Hindlimb muscle (tissue), 1 donor: ENCODE measurements around the gene WDR17. TPM values are rescaled to one million over a fixed set of nuclear protein-coding genes. Genes with fewer than 3 reads are reported as not detected.
A peak's percentile ranks its signal among the peaks of the same experiment; 100 is the strongest.
"Not testable (repeated sequence)": the region's sequence is repeated elsewhere in the genome, so short reads cannot be mapped to it uniquely, and the experiment has no call there.

Source experiments
- DNase-seq: peaks from one replicate; pipeline ENCODE4 v3.0.0-alpha.2; 2013
- polyA plus RNA-seq: library from polyadenylated mRNA; unstranded; fragments of 120-200 nt; gene quantifications from one replicate; pipeline ENCODE4 v1.2.1, GENCODE V29; 2013; ENCODE audit not compliant: insufficient read length

The WDR17 gene
- polyA plus RNA-seq, 1 donor: 0.72 TPM

DNA sequence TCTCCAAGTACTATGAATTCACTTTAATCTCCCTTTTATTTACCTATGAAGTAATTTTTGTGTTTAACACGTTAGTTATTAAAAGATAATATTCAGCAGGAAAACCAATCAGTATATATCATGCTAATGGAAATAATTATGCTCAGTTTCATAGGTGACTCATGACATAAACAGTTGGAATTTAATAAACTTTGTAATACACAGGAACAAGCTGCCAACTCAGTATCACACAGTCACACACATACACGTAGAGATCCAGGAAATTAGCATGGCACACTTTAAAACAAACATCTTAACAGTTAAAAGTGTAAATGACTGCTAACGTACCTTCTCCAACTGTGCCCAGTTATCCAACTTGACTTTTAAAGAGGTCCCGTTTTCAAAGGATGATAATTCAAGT lies 127.5 kb downstream of the WDR17 start:
- DNase-seq: no peak

DNA sequence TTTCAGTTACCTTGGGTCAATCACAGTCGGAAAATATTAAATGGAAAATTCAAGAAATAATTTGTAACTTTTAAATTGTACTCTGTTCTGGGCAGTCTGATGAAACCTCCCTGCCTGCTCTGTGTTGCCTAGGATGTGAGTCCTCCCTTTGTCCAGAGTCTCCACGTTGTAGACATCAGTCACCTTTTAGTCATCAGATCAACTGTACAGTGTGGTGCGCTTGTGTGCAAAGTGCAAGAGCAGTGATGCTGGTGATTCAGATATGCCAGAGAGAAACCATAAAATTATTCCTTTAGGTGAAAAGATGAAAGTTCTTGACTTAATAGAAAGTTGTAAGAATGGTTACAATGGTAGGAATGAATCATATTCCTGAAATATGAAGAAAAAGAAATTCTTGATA lies 128.3 kb downstream of the WDR17 start:
- DNase-seq: no peak

DNA sequence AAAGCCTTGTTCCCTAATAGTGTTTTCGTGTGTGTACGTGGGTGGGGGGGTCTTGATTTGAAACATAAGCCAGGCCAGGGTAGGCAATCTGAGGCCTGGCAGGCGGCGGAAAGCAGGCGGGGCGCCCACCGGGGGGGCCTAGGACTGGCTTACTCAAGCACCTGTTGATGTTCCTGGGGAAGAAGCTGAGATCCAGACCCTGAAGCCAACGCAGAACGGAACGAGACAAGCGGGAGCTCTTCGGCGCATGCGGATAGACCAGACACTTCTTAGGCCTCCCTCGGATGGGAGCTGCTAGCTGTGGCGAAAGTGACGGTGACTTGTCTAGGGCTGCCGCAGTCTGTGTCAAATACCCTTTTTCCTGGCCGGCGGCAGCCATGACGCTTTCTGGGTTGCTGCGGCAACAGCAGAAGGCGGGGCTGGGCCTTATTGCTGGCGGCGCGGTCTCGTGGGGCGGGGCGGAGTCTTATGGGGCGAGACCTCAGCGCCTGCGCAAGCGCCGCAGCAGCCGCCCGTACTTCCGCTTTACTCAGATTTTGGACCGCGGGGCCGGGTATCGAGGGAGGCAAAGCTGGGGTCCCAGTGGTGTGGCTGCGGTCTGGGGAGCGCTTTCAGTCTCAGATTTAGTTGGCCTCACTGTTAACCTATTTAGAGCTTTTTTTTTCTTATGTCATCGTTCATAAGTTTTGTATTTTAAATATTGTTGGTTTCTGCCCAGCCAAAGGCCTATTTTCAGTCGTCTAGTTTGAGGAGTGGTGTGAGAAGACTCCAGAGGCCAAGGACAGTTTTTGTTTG lies 129.7 kb downstream of the WDR17 start, which contains the start of gene SPATA4:
Gene SPATA4 (minus strand): TSS at position 402 of the 795 bp plus-strand sequence. CDS start 23 bp downstream, at position 379.
- peak; percentile 93 for DNase-seq

DNA sequence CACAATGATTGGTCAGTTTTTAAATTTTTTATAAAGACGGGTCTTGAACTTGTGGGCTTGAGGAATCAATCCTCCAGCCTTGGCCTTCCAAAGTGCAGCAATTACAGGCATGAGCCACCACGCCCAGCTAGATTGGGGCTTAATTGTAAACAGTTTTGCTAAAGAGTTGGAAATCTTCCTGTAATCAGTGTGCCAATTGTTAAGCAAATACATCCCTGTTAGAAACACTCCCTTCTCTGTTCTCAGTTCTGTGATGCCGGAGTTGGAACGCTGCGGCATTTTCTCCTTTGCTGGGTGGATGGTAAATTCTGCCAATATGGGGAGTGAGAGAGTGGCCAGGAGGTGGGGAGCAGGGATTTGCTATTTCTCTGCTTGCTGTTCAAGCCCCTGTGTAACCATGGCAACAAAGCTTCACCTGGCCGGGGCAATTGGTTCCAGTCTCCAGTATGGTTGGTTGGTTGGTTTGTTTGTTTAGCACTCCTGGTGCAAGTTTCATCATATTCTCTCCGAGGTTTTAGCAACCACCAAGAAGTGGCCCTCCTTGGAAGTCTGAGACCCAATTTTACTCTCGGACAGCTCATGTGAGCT lies 132.8 kb downstream of the WDR17 start:
- no peak for DNase-seq

DNA sequence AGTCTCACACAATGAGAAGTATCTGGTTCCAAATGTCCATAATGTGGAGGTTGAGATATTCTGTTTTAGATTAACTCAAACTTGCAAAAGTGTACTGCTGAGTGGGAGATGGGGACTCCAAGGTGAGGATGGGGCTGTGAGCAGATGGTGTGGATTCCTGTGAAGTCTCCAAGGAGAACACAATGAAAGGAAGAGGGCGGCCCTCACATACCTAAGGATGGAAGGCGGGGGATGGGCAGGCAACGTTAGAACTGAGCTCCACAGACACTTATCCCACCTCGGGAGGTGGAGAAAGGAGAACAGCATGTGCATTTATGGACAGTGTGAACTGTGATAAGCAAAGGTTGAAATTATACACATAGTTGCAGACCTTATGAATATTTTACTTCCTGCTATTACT lies 139.7 kb downstream of the WDR17 start:
- no peak for DNase-seq

DNA sequence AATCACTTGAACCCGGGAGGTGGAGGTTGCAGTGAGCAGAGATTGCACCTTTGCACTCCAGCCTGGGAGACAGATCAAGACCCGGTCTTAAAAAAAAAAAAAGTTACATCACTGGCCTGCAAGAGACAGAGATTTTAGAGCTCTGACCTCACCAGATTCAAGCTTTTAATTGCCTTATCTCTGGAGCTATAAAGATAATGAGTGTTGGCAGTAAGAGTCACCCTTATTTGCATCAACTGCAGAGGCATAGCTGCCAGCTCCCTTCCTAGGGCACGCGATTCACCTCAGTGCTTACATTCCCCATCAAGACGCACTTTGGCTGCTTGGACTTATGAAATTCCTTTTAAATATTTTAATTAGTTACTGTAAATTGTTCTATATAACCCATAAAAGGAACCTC lies 142.2 kb downstream of the WDR17 start:
- DNase-seq: no peak

DNA sequence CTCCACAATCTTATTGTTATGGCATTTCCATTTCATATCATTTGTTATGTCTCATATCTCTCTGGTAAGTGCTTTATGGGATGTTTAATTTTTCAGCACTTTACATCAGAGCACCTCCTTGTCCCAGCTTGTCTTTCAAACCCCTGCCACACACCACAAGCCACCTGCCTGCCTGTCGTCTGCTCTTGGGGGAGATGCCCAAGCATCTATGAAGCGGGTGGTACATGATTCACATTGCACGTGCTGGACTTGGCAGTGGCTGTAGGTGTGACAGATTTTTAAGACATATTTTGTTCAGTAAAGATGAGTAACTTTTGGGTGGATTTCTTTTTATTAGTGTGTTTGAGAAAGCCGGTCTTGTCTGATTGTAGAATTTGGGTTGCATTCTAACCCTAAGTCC lies 143.9 kb downstream of the WDR17 start:
- no peak for DNase-seq

DNA sequence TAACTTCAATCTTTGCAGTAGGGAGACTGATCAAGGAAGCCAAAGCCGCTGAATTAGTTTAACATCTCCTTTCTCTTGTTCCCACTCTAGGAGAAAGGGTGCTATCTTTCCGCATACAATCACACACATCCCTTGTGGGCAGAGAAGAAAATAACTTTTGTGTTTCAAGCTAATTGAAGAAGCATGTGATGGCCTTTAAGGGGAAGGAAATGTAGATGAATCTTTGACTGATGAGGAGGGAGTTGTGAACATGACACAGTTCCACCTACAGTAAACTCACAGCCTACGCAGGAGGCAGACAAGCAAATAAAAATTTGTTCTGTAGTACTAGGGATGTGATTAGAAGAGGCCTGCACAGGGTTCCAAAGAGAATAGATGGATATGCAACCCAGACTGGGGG lies 144.5 kb downstream of the WDR17 start:
- DNase-seq: no peak

DNA sequence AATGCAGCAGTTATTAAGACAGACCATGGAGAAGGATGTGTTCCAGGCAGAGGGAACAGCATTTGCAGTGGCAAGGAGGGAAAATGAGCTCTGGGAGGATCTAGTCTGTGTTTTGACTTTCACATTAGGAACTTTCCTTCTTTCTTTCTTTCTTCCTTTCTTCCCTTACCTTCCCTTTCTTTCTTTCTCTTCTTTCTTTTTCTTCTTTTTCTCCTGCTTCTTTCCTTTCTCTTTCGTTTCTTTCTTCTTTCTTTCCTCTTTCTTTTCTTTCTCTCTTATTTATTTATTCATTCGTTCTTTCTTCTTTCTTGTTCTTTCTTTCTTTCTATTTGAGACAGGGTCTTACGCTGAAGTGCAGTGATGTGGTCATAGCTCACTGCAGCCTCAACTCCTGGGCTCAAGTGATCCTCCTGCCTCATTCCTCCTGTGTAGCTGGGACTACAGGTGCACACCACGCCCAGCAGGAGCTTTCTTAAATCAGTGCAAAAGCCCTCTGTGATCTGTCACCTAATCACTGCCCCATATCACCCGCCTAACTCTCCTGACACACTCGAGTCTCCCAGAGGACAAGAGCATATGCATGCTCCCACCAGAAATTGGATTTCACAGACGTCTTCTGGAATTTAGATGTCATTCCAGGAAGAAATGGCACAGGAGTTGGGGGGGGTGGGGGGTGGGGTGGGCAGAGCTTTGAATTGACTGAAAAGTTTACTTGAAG lies 145.1 kb downstream of the WDR17 start:
- DNase-seq: no peak

DNA sequence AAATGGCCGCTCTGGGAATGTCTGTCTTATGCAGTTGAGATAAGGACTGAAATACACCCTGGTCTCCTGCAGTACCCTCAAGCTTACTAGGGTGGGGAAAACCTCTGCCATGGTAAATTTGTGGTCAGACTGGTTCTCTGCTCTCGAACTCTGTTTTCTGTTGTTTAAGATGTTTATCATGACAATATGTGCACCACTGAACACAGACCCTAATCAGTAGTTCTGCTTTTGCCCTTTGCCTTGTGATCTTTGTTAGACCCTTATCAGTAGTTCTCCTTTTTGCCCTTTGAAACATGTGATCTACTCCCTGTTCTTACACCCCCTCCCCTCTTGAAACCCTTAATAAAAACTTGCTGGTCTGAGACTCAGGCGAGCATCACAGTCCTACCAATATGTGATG lies 146.7 kb downstream of the WDR17 start:
- not testable (repeated sequence) for DNase-seq

DNA sequence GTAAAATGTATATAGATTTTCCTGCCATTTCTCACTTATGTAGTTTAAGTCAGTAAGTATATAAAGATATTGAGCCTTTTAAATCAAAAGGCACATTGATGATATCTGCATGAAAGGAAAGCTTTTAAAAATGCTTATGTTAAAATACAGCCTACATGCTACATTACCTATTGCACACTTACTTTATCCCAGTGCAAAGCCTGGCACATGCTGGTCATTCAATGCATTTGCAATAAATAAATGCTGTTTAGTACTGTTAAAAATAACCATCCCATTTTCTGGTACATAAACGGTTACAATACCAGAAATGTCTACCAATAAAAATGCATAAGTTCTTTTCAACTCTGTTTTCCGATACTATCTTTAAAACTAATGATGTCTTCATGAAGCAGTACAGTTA lies 151.9 kb downstream of the WDR17 start:
- no peak for DNase-seq

DNA sequence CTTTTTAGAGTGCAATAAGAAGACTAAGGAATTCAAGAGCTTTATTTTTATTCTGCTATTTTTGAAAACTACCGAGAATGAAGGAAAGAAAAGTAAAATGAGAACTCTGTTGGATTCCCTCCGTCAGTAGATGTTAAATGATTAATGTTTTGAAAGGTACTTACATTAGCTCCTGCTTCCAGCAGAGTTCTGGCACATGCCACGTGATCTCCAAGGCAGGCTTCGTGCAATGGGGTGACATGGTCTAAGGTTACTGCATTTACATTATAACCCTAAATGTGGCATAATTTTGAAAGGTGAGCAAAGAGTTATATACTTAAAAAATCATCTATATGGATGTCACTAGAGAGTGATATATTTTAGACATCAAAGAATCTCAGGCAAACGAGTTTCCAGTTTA lies 156.5 kb downstream of the WDR17 start:
- no peak for DNase-seq

DNA sequence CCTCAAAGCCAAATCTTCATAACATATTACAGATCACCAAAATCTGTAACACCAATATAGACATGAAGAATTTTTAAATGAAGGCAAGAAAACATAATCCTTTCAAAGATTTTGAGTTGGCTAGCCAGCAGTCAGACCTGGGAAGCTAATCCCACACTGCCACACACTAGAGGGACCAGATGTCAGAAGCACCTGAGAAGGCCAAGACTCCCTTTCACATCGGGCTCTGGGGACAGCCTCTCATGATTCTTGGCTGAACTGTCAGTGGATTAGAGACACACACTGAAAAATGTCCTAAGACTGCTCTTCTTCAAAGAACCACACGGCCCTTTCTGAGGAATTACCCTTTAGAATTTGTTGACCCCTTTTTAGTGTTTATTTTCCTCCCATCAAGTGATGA lies 157.9 kb downstream of the WDR17 start:
- no peak for DNase-seq

DNA sequence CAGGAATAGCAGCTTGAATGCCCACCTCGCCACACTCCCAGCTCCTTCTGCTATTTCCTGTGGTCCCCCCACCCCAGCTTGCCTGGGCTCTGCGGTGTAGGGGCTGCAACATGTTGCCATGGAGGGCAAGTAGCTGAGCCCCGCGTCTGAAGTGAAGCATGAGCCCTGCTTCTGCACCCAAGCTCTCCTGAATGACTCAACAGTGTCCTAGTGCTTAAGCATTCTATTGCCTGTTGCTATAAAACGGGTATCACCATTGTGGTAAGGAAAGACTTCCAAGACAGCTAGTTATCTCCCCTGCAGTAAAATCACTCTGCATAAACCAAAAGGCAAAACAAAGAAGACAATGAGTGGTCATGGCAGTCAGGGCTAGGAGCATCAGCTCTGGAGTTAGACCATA lies 161.1 kb downstream of the WDR17 start:
- DNase-seq: no peak

DNA sequence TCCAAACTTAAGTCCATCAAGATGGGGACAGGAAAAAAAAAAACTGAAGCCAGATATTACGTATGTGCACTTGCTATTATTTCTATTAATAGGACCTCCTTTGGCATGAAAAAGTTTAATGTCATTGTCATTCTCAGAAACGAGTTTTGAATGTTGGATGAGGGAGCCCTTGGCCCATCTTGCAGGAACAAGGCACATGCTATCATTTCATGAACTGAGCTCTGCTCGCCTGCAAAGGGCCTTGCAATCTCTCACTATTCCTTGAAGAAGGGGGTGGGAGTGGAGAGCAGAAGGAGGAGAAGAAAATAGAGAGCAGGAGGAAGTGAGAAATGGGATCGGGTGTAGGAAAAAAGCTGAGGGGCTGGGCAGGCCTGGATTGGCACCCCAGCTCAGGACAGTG lies 164.0 kb downstream of the WDR17 start:
- DNase-seq: no peak

Other genes with a start within 250 kb of the WDR17 start
- gene SPATA4, start 129.7 kb downstream of the WDR17 start, polyA plus RNA-seq: 0.40 TPM
- 128 TPM for gene ASB5, start 203.4 kb downstream of the WDR17 start, polyA plus RNA-seq